ENCODE results near the gene SCN9A.

The SCN9A gene

GRCh38 chr2:166334805-166335204 is 40.9 kb downstream of the SCN9A start:
- Histone ChIP-seq H3K27me3 (ENCODE audit: insufficient read depth, poor library complexity, severe bottlenecking) (no peaks in the 10 kb centered on the region), H3K27ac (replicated peaks) (no peak overlapping the region), H3K4me3 (replicated peaks; ENCODE audit: insufficient read depth, low read length) (no peak overlapping the region)
- TF ChIP-seq SPI1 (IDR thresholded peaks at IDR 0.05; ENCODE audit: borderline replicate concordance, low read depth) (no peak), POLR2AphosphoS5 (IDR thresholded peaks at IDR 0.05; ENCODE audit: low read depth) (no peak), REST (IDR thresholded peaks at IDR 0.05; ENCODE audit: insufficient replicate concordance, low read depth) (no peak), GABPA (IDR thresholded peaks at IDR 0.05; ENCODE audit: low read depth) (no peak), CTCF (IDR thresholded peaks at IDR 0.05; ENCODE audit: insufficient read depth, low read length) (no peak)
- DNase-seq (ENCODE audit: low read depth in 1 of 2, low spot score in 1 of 2): no peak

GRCh38 chr2:166333801-166334200 is 41.9 kb downstream of the SCN9A start:
- no peak for TF ChIP-seq CTCF (IDR thresholded peaks at IDR 0.05; ENCODE audit: insufficient read depth, low read length)
- TF ChIP-seq GABPA (IDR thresholded peaks at IDR 0.05; ENCODE audit: low read depth): no peak
- TF ChIP-seq REST (IDR thresholded peaks at IDR 0.05; ENCODE audit: insufficient replicate concordance, low read depth): no peak
- no peak for TF ChIP-seq POLR2AphosphoS5 (IDR thresholded peaks at IDR 0.05; ENCODE audit: low read depth)
- no peak for TF ChIP-seq SPI1 (IDR thresholded peaks at IDR 0.05; ENCODE audit: borderline replicate concordance, low read depth)
- Histone ChIP-seq H3K27ac (replicated peaks) (no peak overlapping the region), H3K4me3 (replicated peaks; ENCODE audit: insufficient read depth, low read length) (no peak overlapping the region), H3K27me3 (ENCODE audit: insufficient read depth, poor library complexity, severe bottlenecking) (no peaks in the 10 kb centered on the region)
- DNase-seq (ENCODE audit: low read depth in 1 of 2, low spot score in 1 of 2): no peak

- DNase-seq (ENCODE audit: low read depth in 1 of 2, low spot score in 1 of 2): no peak
- Histone ChIP-seq H3K27ac (replicated peaks) (no peak overlapping the region), H3K4me3 (replicated peaks; ENCODE audit: insufficient read depth, low read length) (no peak overlapping the region), H3K27me3 (ENCODE audit: insufficient read depth, poor library complexity, severe bottlenecking) (no peaks in the 10 kb centered on the region)
- TF ChIP-seq CTCF (IDR thresholded peaks at IDR 0.05; ENCODE audit: insufficient read depth, low read length) (no peak), GABPA (IDR thresholded peaks at IDR 0.05; ENCODE audit: low read depth) (no peak), SPI1 (IDR thresholded peaks at IDR 0.05; ENCODE audit: borderline replicate concordance, low read depth) (no peak), REST (IDR thresholded peaks at IDR 0.05; ENCODE audit: insufficient replicate concordance, low read depth) (no peak), POLR2AphosphoS5 (IDR thresholded peaks at IDR 0.05; ENCODE audit: low read depth) (no peak)
These were observed 43.6 kb downstream of the SCN9A start for GRCh38 chr2:166332106-166332505.
